DOHH2 (cell line): ENCODE measurements around the gene CAMTA1.

ENCODE experiments used
- H3F3A ChIP-seq: fragments of 200-600 bp; sonication (generic), shearing (Covaris generic); 2 replicates; pipeline ENCODE4 v1.6.0; 2016; ENCODE audit warnings: antibody characterized with exemption, mild to moderate bottlenecking; ENCODE audit not compliant: control insufficient read depth, insufficient read depth
- H3K27ac ChIP-seq: fragments of 200-600 bp; sonication (generic); 2 replicates; pipeline ENCODE4 v1.5.1; 2014; ENCODE audit warnings: low read depth, mild to moderate bottlenecking, low read length, moderate library complexity
- H3K27me3 ChIP-seq: fragments of 200-600 bp; sonication (generic); 2 replicates; pipeline ENCODE4 v1.6.1; 2014; ENCODE audit warnings: mild to moderate bottlenecking, low read length, mixed read lengths; ENCODE audit not compliant: control insufficient read depth
- H3K36me3 ChIP-seq: fragments of 200-600 bp; sonication (generic); 2 replicates; pipeline ENCODE4 v1.6.1; 2014; ENCODE audit warnings: mild to moderate bottlenecking, low read length, moderate library complexity, mixed read lengths; ENCODE audit not compliant: control insufficient read depth
- H3K4me1 ChIP-seq: fragments of 200-600 bp; sonication (generic); 2 replicates; pipeline ENCODE4 v1.6.1; 2014; ENCODE audit warnings: mild to moderate bottlenecking, low read length, mixed read lengths; ENCODE audit not compliant: control insufficient read depth
- H3K4me2 ChIP-seq: fragments of 200-600 bp; sonication (generic); 2 replicates; pipeline ENCODE4 v1.6.0; 2014; ENCODE audit warnings: mild to moderate bottlenecking, low read length, moderate library complexity
- H3K4me3 ChIP-seq: fragments of 200-600 bp; sonication (generic); 2 replicates; pipeline ENCODE4 v1.5.1; 2014; ENCODE audit warnings: mild to moderate bottlenecking, low read length, mixed read lengths
- H3K79me2 ChIP-seq: fragments of 200-600 bp; sonication (generic); 2 replicates; pipeline ENCODE4 v1.6.1; 2014; ENCODE audit warnings: mild to moderate bottlenecking, low read length, mixed read lengths; ENCODE audit not compliant: control insufficient read depth
- H3K9me2 ChIP-seq: fragments of 200-600 bp; sonication (generic); replicated peaks from 2 replicates; pipeline ENCODE4 v1.6.1; 2014; ENCODE audit warnings: mild to moderate bottlenecking, low read length, mixed read lengths; ENCODE audit not compliant: control insufficient read depth
- H3K9me3 ChIP-seq: fragments of 200-600 bp; sonication (generic); 2 replicates; pipeline ENCODE4 v1.6.1; 2014; ENCODE audit warnings: antibody characterized with exemption, low read length, mixed read lengths; ENCODE audit not compliant: control insufficient read depth, insufficient read depth
- H4K20me1 ChIP-seq: fragments of 200-600 bp; sonication (generic); 2 replicates; pipeline ENCODE4 v1.6.0; 2014; ENCODE audit warnings: low read depth, mild to moderate bottlenecking, antibody characterized with exemption, low read length, moderate library complexity; ENCODE audit not compliant: control insufficient read depth, insufficient read depth
- EZH2phosphoT487 ChIP-seq: fragments of 200-600 bp; sonication (generic); IDR thresholded peaks from 2 replicates; pipeline ENCODE4 v1.6.1; 2017; ENCODE audit warnings: borderline replicate concordance, mild to moderate bottlenecking, antibody characterized with exemption, low read length, moderate library complexity, mixed read lengths
- TF ChIP-seq, protein P1 (sequence below): fragments of 200-600 bp; sonication (generic); IDR thresholded peaks from one replicate; pipeline ENCODE4 v1.5.1; 2014; ENCODE audit warnings: antibody characterized with exemption, mild to moderate bottlenecking, low read depth, low read length; ENCODE audit not compliant: poor library complexity, severe bottlenecking

Gene CAMTA1

DNA sequence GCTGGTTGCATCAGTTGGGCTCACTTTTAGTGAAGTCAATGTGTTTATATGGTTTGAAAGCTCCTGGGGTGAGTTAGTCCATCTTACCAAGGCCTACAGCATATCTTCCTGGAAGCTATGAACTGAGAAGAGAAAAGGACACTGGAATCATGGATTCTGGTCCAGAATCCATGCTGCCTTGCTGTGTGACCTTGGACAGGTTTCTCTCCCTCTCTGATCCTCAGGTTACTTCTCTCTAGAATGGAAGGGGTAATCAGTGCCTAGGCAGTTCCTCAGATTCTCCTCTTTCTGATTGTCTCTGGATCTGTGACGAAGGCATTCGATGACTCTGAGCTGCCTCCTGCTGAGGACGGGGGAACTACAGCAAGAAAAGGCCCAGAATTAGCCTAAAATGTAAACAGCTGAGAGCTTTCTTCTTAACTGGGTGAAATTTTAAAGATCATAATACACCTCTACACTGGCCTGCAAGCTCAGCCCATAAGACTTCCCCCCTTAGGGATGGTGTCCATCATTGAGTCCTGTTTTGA is 560.9 kb downstream of the CAMTA1 start:
- H4K20me1 ChIP-seq = no peaks in the 10 kb centered on the region; the same call in 1 of the 2 replicates
- H3K4me2 ChIP-seq = no peak overlapping the region
- H3K27me3 ChIP-seq = no peaks in the 10 kb centered on the region
- no peaks in the 10 kb centered on the region for H3F3A ChIP-seq
- H3K9me2 ChIP-seq = no peaks in the 10 kb centered on the region
- H3K4me1 ChIP-seq = no peaks in the 10 kb centered on the region
- no peak for TF ChIP-seq EZH2phosphoT487
- TF ChIP-seq, protein P1, sequence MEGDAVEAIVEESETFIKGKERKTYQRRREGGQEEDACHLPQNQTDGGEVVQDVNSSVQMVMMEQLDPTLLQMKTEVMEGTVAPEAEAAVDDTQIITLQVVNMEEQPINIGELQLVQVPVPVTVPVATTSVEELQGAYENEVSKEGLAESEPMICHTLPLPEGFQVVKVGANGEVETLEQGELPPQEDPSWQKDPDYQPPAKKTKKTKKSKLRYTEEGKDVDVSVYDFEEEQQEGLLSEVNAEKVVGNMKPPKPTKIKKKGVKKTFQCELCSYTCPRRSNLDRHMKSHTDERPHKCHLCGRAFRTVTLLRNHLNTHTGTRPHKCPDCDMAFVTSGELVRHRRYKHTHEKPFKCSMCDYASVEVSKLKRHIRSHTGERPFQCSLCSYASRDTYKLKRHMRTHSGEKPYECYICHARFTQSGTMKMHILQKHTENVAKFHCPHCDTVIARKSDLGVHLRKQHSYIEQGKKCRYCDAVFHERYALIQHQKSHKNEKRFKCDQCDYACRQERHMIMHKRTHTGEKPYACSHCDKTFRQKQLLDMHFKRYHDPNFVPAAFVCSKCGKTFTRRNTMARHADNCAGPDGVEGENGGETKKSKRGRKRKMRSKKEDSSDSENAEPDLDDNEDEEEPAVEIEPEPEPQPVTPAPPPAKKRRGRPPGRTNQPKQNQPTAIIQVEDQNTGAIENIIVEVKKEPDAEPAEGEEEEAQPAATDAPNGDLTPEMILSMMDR = no peak
- H3K9me3 ChIP-seq = no peaks in the 10 kb centered on the region
- no peaks in the 10 kb centered on the region for H3K36me3 ChIP-seq
- no peaks in the 10 kb centered on the region for H3K79me2 ChIP-seq
- no peak overlapping the region for H3K4me3 ChIP-seq
- no peak overlapping the region for H3K27ac ChIP-seq

DNA sequence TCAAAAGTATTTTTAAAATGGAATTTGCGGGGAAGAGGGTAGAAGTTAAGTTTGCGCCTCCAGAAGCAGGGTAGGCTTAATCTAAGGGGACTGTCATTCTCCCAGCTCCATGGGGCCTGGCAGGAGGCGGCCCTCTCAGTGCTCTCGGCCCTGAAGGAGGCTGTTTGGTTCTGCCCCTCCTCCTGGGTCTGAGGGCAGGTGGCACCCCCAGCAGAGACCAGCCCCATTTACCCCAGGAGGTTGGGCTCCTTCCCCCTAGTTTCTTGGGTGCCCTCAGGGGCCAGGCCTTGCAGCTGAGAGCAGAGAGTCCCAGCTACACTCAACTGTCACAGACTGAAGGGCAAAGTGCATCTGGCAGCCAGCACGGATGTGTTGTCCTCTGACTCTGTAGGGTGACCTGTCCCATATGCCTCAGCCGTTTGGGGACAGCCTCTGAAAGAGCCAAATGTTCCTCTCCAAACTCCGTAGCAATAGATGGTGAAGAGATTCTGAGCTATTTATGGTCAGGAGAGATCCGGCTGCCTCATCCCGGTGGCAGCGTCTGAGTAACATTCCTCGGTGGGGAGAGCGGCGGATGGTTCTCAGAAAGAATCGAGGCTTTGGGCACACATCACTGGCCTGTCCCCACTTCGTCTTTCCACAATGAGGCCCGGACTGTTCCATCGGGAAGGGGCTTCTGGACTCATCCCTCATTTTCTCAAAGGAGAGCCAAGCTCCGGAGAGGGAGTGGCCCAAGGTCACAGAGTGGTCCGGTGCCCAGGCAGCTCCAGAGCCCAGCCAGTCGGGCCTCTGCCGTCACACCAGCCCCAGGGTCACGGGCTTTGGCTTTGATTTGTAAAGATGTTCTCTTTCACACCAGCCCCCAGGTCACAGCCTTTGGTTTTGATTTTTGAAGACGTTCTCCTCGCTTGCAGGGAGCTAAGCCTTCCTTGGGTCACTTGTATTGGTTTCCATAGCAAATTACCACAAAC is 561.6 kb downstream of the CAMTA1 start:
- TF ChIP-seq, protein P1 = no peak
- no peak for TF ChIP-seq EZH2phosphoT487

DNA sequence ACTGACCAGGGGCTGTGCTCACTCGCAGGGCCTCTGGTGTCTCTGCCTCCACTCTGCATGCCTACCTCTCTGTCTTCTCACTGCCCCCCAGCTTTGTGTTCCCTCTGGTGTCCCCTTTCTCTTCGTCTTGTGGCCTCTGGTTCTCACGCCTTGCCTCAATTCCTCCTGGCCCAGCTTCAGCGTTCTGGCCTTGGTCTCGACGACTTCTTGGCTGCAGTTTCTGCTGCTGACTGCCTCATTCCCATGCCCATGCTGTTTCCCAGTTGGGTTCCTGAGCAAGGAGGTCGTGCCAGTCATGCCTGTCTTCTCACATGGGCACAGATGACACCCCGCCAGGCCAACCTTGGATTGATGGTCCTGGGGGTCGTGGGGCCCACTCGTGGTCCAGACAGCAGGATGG is 562.8 kb downstream of the CAMTA1 start:
- Histone ChIP-seq H3K4me2 (no peak overlapping the region), H4K20me1 (no peaks in the 10 kb centered on the region; the same call in 1 of the 2 replicates), H3K4me3 (no peak overlapping the region), H3F3A (no peaks in the 10 kb centered on the region), H3K9me2 (no peaks in the 10 kb centered on the region), H3K27ac (no peak overlapping the region), H3K79me2 (no peaks in the 10 kb centered on the region), H3K4me1 (no peaks in the 10 kb centered on the region), H3K27me3 (no peaks in the 10 kb centered on the region), H3K36me3 (no peaks in the 10 kb centered on the region), H3K9me3 (no peaks in the 10 kb centered on the region)
- no peak for TF ChIP-seq EZH2phosphoT487
- TF ChIP-seq, protein P1 = no peak

More for the DNA sequence above, 561.6 kb downstream of the CAMTA1 start:
- H3K9me2 ChIP-seq = no peaks in the 10 kb centered on the region
- no peak overlapping the region for H3K27ac ChIP-seq
- no peaks in the 10 kb centered on the region for H3K36me3 ChIP-seq
- no peaks in the 10 kb centered on the region for H3K27me3 ChIP-seq
- H3K4me2 ChIP-seq = no peak overlapping the region
- H3K4me3 ChIP-seq = no peak overlapping the region
- H4K20me1 ChIP-seq = no peaks in the 10 kb centered on the region; the same call in 1 of the 2 replicates
- H3K9me3 ChIP-seq = no peaks in the 10 kb centered on the region
- H3K79me2 ChIP-seq = no peaks in the 10 kb centered on the region
- no peaks in the 10 kb centered on the region for H3F3A ChIP-seq
- H3K4me1 ChIP-seq = no peaks in the 10 kb centered on the region
